Neural cell (in vitro differentiated cells): Measurements from ENCODE around the gene KRTAP20-3. TPM values are rescaled to one million over a fixed set of nuclear protein-coding genes. Genes with fewer than 3 reads are reported as not detected.

Experiments used
- H2AFZ ChIP-seq: fragments of 200-600, 300-800 bp; sonication (generic), shearing (Covaris generic); 2 replicates; pipeline ENCODE4 v1.6.0; 2014; ENCODE audit warnings: low read depth, mild to moderate bottlenecking, antibody characterized with exemption, low read length, moderate library complexity
- H3F3A ChIP-seq: fragments of 200-600 bp; shearing (Covaris generic); 2 replicates; pipeline ENCODE4 v1.6.1; 2016; ENCODE audit warnings: mild to moderate bottlenecking, moderate library complexity, mixed read lengths, antibody characterized with exemption, low read length; ENCODE audit not compliant: insufficient read depth, poor library complexity, severe bottlenecking
- H3K27ac ChIP-seq: fragments of 200-600, 300-800 bp; sonication (generic), shearing (Covaris generic); 2 replicates; pipeline ENCODE4 v1.5.1; 2014; ENCODE audit warnings: mild to moderate bottlenecking, low read length, moderate library complexity
- H3K27me3 ChIP-seq: fragments of 300-800, 200-600 bp; sonication (generic), shearing (Covaris generic); 2 replicates; pipeline ENCODE4 v1.6.0; 2014; ENCODE audit warnings: mild to moderate bottlenecking, low read depth, low read length, moderate library complexity; ENCODE audit not compliant: insufficient read depth
- H3K36me3 ChIP-seq: fragments of 300-800, 200-600 bp; sonication (generic), shearing (Covaris generic); 2 replicates; pipeline ENCODE4 v1.5.1; 2014; ENCODE audit warnings: mild to moderate bottlenecking, antibody characterized with exemption, low read length, moderate library complexity; ENCODE audit not compliant: insufficient read depth
- H3K4me2 ChIP-seq: fragments of 300-800, 200-600 bp; sonication (generic), shearing (Covaris generic); 2 replicates; pipeline ENCODE4 v1.6.0; 2014; ENCODE audit warnings: mild to moderate bottlenecking, low read length
- H3K4me3 ChIP-seq: fragments of 300-800, 200-600 bp; sonication (generic), shearing (Covaris generic); 2 replicates; pipeline ENCODE4 v1.5.1; 2014; ENCODE audit warnings: mild to moderate bottlenecking, low read length, moderate library complexity
- H3K79me2 ChIP-seq: fragments of 200-600 bp; shearing (Covaris generic); replicated peaks from 2 replicates; pipeline ENCODE4 v1.6.0; 2014; ENCODE audit warnings: mild to moderate bottlenecking, low read length, moderate library complexity; ENCODE audit not compliant: insufficient read depth
- H3K9ac ChIP-seq: fragments of 300-800, 200-600 bp; sonication (generic), shearing (Covaris generic); 2 replicates; pipeline ENCODE4 v1.6.1; 2016; ENCODE audit warnings: mild to moderate bottlenecking, low read length, mixed read lengths
- H3K9me2 ChIP-seq: fragments of 200-600 bp; shearing (Covaris generic); 2 replicates; pipeline ENCODE4 v1.6.1; 2016; ENCODE audit warnings: mild to moderate bottlenecking, low read length, mixed read lengths; ENCODE audit not compliant: insufficient read depth
- H3K9me3 ChIP-seq: fragments of 200-600, 300-800 bp; sonication (generic), shearing (Covaris generic); 2 replicates; pipeline ENCODE4 v1.6.1; 2016; ENCODE audit warnings: mild to moderate bottlenecking, mixed run types, low read length, moderate library complexity, mixed read lengths
- H4K20me1 ChIP-seq: fragments of 200-600 bp; shearing (Covaris generic); 2 replicates; pipeline ENCODE4 v1.6.1; 2016; ENCODE audit warnings: mild to moderate bottlenecking, mixed run types; ENCODE audit not compliant: insufficient read depth
- EP300 ChIP-seq: fragments of 450-650 bp; conservative IDR thresholded peaks from 2 replicates; pipeline ENCODE4 v1.6.1; 2014; ENCODE audit warnings: antibody characterized with exemption, mild to moderate bottlenecking, moderate library complexity; ENCODE audit not compliant: poor library complexity, severe bottlenecking
- EZH2 ChIP-seq: fragments of 200-600, 300-800 bp; shearing (Covaris generic), sonication (generic); IDR thresholded peaks from 2 replicates; pipeline ENCODE4 v1.6.1; 2014; ENCODE audit warnings: antibody characterized with exemption, low read length, borderline replicate concordance, mild to moderate bottlenecking; ENCODE audit not compliant: insufficient read depth, poor library complexity, severe bottlenecking
- MXI1 ChIP-seq: fragments of 450-650 bp; conservative IDR thresholded peaks from 2 replicates; pipeline ENCODE4 v1.6.1; 2014; ENCODE audit warnings: antibody characterized with exemption, mild to moderate bottlenecking; ENCODE audit not compliant: poor library complexity, severe bottlenecking
- POLR2AphosphoS5 ChIP-seq: IDR thresholded peaks from 2 replicates; pipeline ENCODE4 v1.6.1; 2012
- RAD21 ChIP-seq: fragments of 450-650 bp; conservative IDR thresholded peaks from 2 replicates; pipeline ENCODE4 v1.6.1; 2014; ENCODE audit warnings: antibody characterized with exemption, mild to moderate bottlenecking, moderate library complexity
- SMC3 ChIP-seq: fragments of 450-650 bp; conservative IDR thresholded peaks from 2 replicates; pipeline ENCODE4 v1.6.1; 2014; ENCODE audit warnings: antibody characterized with exemption, mild to moderate bottlenecking, moderate library complexity; ENCODE audit not compliant: poor library complexity
- TAF1 ChIP-seq: IDR thresholded peaks from 2 replicates; pipeline ENCODE4 v1.6.1; 2012; ENCODE audit warnings: low read depth
- polyA plus RNA-seq: library from polyadenylated mRNA; depleted of rRNA; stranded (reverse); fragments of >200 nt; gene quantifications from 2 replicates; pipeline ENCODE4 v1.2.3, GENCODE V29; 2014
- TF ChIP-seq, protein P1 (sequence below): fragments of 450-650 bp; IDR thresholded peaks from 2 replicates; pipeline ENCODE4 v1.5.1; 2014; ENCODE audit warnings: antibody characterized with exemption, mild to moderate bottlenecking, moderate library complexity; ENCODE audit not compliant: poor library complexity, severe bottlenecking
- TF ChIP-seq, protein P2 (sequence below): IDR thresholded peaks from 2 replicates; pipeline ENCODE4 v1.6.1; 2012; ENCODE audit warnings: borderline replicate concordance

Gene KRTAP20-3
- polyA plus RNA-seq, 1 donor from 2014 or later, result not detected

DNA sequence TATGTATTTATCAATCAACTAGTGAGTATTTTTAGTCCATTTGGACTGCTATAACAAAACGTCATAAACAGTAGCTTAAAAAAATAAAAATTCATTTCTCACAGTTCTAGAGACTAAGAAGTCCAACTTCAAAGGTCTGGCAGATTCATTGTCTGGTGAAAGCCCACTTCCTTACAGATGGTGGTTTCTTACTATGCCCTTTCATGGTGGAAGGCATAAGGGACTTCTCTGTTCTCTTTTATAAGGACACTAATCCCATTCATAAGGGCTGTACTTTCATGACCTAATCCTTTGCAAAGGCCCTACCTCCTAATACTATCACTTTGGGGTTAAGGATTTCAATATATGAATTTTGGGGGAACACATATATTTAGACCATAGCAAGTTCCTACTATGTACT, 37.9 kb downstream of the KRTAP20-3 start:
- H3K79me2 ChIP-seq, result no peaks in the 10 kb centered on the region
- H3K27me3 ChIP-seq, result no peaks in the 10 kb centered on the region
- no peak for TF ChIP-seq EP300
- TF ChIP-seq POLR2AphosphoS5, result no peak
- TF ChIP-seq, protein P1, sequence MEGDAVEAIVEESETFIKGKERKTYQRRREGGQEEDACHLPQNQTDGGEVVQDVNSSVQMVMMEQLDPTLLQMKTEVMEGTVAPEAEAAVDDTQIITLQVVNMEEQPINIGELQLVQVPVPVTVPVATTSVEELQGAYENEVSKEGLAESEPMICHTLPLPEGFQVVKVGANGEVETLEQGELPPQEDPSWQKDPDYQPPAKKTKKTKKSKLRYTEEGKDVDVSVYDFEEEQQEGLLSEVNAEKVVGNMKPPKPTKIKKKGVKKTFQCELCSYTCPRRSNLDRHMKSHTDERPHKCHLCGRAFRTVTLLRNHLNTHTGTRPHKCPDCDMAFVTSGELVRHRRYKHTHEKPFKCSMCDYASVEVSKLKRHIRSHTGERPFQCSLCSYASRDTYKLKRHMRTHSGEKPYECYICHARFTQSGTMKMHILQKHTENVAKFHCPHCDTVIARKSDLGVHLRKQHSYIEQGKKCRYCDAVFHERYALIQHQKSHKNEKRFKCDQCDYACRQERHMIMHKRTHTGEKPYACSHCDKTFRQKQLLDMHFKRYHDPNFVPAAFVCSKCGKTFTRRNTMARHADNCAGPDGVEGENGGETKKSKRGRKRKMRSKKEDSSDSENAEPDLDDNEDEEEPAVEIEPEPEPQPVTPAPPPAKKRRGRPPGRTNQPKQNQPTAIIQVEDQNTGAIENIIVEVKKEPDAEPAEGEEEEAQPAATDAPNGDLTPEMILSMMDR, result no peak
- no peak for TF ChIP-seq RAD21
- TF ChIP-seq, protein P2, sequence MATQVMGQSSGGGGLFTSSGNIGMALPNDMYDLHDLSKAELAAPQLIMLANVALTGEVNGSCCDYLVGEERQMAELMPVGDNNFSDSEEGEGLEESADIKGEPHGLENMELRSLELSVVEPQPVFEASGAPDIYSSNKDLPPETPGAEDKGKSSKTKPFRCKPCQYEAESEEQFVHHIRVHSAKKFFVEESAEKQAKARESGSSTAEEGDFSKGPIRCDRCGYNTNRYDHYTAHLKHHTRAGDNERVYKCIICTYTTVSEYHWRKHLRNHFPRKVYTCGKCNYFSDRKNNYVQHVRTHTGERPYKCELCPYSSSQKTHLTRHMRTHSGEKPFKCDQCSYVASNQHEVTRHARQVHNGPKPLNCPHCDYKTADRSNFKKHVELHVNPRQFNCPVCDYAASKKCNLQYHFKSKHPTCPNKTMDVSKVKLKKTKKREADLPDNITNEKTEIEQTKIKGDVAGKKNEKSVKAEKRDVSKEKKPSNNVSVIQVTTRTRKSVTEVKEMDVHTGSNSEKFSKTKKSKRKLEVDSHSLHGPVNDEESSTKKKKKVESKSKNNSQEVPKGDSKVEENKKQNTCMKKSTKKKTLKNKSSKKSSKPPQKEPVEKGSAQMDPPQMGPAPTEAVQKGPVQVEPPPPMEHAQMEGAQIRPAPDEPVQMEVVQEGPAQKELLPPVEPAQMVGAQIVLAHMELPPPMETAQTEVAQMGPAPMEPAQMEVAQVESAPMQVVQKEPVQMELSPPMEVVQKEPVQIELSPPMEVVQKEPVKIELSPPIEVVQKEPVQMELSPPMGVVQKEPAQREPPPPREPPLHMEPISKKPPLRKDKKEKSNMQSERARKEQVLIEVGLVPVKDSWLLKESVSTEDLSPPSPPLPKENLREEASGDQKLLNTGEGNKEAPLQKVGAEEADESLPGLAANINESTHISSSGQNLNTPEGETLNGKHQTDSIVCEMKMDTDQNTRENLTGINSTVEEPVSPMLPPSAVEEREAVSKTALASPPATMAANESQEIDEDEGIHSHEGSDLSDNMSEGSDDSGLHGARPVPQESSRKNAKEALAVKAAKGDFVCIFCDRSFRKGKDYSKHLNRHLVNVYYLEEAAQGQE, result no peak
- TF ChIP-seq MXI1, result no peak
- TF ChIP-seq EZH2, result no peak
- TF ChIP-seq SMC3, result no peak
- no peak for TF ChIP-seq TAF1
- H3K36me3 ChIP-seq, result no peaks in the 10 kb centered on the region
- H3K4me3 ChIP-seq, result no peak overlapping the region
- H3K4me2 ChIP-seq, result no peak overlapping the region
- H4K20me1 ChIP-seq, result no peaks in the 10 kb centered on the region
- H3F3A ChIP-seq, result no peaks in the 10 kb centered on the region
- no peak overlapping the region for H2AFZ ChIP-seq
- no peak overlapping the region for H3K27ac ChIP-seq
- H3K9ac ChIP-seq, result no peak overlapping the region
- H3K9me3 ChIP-seq, result no peaks in the 10 kb centered on the region
- no peaks in the 10 kb centered on the region for H3K9me2 ChIP-seq

DNA sequence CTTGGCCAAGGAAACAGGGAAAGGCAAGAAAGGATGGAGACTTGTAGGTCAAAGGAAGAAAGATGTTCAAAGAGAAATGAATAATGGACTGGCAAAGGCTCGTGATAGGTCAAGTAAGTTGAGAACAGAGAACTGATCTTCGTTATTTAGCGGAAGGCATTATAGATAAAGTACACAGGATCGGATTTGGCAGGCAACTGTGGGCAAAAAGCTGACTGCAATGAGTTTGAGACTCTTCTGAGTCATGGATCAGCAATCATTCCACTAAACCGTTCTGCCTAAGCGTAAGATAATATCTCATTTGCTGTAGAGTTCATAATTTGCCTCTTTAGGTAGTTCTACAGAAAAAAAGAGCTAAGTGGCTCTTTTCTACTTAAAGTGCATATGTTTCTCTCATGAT, 41.8 kb downstream of the KRTAP20-3 start:
- Histone ChIP-seq H3K27me3 (no peaks in the 10 kb centered on the region), H3K36me3 (no peaks in the 10 kb centered on the region), H3F3A (no peaks in the 10 kb centered on the region), H3K27ac (no peak overlapping the region), H3K79me2 (no peaks in the 10 kb centered on the region), H3K4me3 (no peak overlapping the region), H3K9me3 (no peaks in the 10 kb centered on the region), H3K4me2 (no peak overlapping the region), H3K9me2 (no peaks in the 10 kb centered on the region), H3K9ac (no peak overlapping the region), H2AFZ (no peak overlapping the region), H4K20me1 (no peaks in the 10 kb centered on the region)
- TF ChIP-seq EZH2 (no peak), SMC3 (no peak), POLR2AphosphoS5 (no peak), TAF1 (no peak), EP300 (no peak), MXI1 (no peak), RAD21 (no peak)
- TF ChIP-seq, protein P2, result no peak
- TF ChIP-seq, protein P1, result no peak
